Measurements from ENCODE around the gene ZNF17. TPM values are rescaled to one million over a fixed set of nuclear protein-coding genes. Genes with fewer than 3 reads are reported as not detected.

The ZNF17 gene
- total RNA-seq, 1 experiment from 2014 or later: 5.1 TPM

GRCh38 chr19:57452307-57452706, 41.3 kb downstream of the ZNF17 start:
- H3K4me3 ChIP-seq (replicated peaks in 1 of 2; ENCODE audit: low read depth in 1 of 2, low read length in 2 of 2): no peak overlapping the region
- BruUV-seq (replicated peaks): no TSS peak
- no peak overlapping the region for H3K4me2 ChIP-seq (ENCODE audit: low read length)
- DNase-seq (ENCODE audit: low read depth, low spot score) (no peak), ATAC-seq (no peak)
- no peak overlapping the region for H3K9ac ChIP-seq (ENCODE audit: low read length)
- H2AFZ ChIP-seq (ENCODE audit: low read depth, low read length, poor library complexity, severe bottlenecking): no peak overlapping the region
- peaks cover 0 to 6% of the 10 kb centered on the region in 2 experiments; a peak in 2 of 4 replicates for H3K9me3 ChIP-seq (ENCODE audit: control insufficient read depth in 1 of 2, insufficient read depth in 1 of 2, low read depth in 1 of 2, low read length in 2 of 2)
- intact Hi-C loops (cut with micrococcal nuclease): no loop called here
- H3K4me1 ChIP-seq (ENCODE audit: control insufficient read depth in 1 of 2, insufficient read depth in 2 of 2, low read length in 2 of 2): no peaks in the 10 kb centered on the region
- POLR2A ChIA-PET: no interaction called here
- TF ChIP-seq SIN3A (IDR thresholded peaks at IDR 0.05; ENCODE audit: low read depth) (no peak), EZH2phosphoT487 (IDR thresholded peaks at IDR 0.05; ENCODE audit: borderline replicate concordance) (no peak), FOSL1 (IDR thresholded peaks at IDR 0.05; ENCODE audit: low read depth) (no peak), TCF7L2 (IDR thresholded peaks at IDR 0.05; ENCODE audit: borderline replicate concordance, extremely low read depth, insufficient read depth, insufficient read length) (no peak), YY1 (IDR thresholded peaks at IDR 0.05; ENCODE audit: extremely low read depth, insufficient replicate concordance, low read depth, low read length) (no peak)
- H3K27ac ChIP-seq (ENCODE audit: low read depth, low read length): no peak overlapping the region
- no peaks in the 10 kb centered on the region for H3K9me2 ChIP-seq (ENCODE audit: insufficient read depth)
- H3K36me3 ChIP-seq (ENCODE audit: control insufficient read depth in 1 of 2, insufficient read depth in 2 of 2, low read length in 2 of 2): no peaks in the 10 kb centered on the region
- CTCF ChIA-PET: no interaction called here
- no peaks in the 10 kb centered on the region for H4K20me1 ChIP-seq (ENCODE audit: insufficient read depth)
- H3K27me3 ChIP-seq (ENCODE audit: insufficient read depth, low read length): no peaks in the 10 kb centered on the region
- RAD21 ChIA-PET (ENCODE audit: low non-redundant PET in 1 of 2, low total read pairs in 2 of 2, uncharacterized antibody in 2 of 2, unreplicated experiment in 2 of 2): no interaction called here
- H3K79me2 ChIP-seq (ENCODE audit: insufficient read depth, low read length): no peaks in the 10 kb centered on the region

GRCh38 chr19:57465680-57466381, 54.9 kb downstream of the ZNF17 start:
- Histone ChIP-seq H3K27ac (ENCODE audit: low read depth, low read length) (no peak overlapping the region), H3K4me1 (ENCODE audit: control insufficient read depth in 1 of 2, insufficient read depth in 2 of 2, low read length in 2 of 2) (no peaks in the 10 kb centered on the region), H3K9me3 (ENCODE audit: control insufficient read depth in 1 of 2, insufficient read depth in 1 of 2, low read depth in 1 of 2, low read length in 2 of 2) (peaks cover 0 to 23% of the 10 kb centered on the region in 2 experiments; a peak in 3 of 4 replicates), H4K20me1 (ENCODE audit: insufficient read depth) (no peaks in the 10 kb centered on the region), H3K4me2 (ENCODE audit: low read length) (no peak overlapping the region), H3K79me2 (ENCODE audit: insufficient read depth, low read length) (no peaks in the 10 kb centered on the region), H3K27me3 (ENCODE audit: insufficient read depth, low read length) (no peaks in the 10 kb centered on the region), H3K36me3 (ENCODE audit: control insufficient read depth in 1 of 2, insufficient read depth in 2 of 2, low read length in 2 of 2) (no peaks in the 10 kb centered on the region), H3K9me2 (ENCODE audit: insufficient read depth) (no peaks in the 10 kb centered on the region), H3K4me3 (replicated peaks in 1 of 2; ENCODE audit: low read depth in 1 of 2, low read length in 2 of 2) (no peak overlapping the region), H2AFZ (ENCODE audit: low read depth, low read length, poor library complexity, severe bottlenecking) (no peak overlapping the region), H3K9ac (ENCODE audit: low read length) (no peak overlapping the region)
- intact Hi-C loops (cut with micrococcal nuclease): loop anchor here (5.0 kb wide), 1 partner anchor 436 kb away; no protein-coding TSS in a partner anchor
- ChIA-PET RAD21 (ENCODE audit: low non-redundant PET in 1 of 2, low total read pairs in 2 of 2, uncharacterized antibody in 2 of 2, unreplicated experiment in 2 of 2) (interaction anchor here in 1 of 2 experiments (0.5 kb wide), 1 partner anchor 767 kb away, joined by 4 read pairs; no protein-coding TSS in a partner anchor), POLR2A (no interaction called here), CTCF (no interaction called here)
- no TSS peak for BruUV-seq (replicated peaks)
- TF ChIP-seq EGR1 (IDR thresholded peaks at IDR 0.05; ENCODE audit: low read depth): no peak
- TF ChIP-seq ZNF274 (IDR thresholded peaks at IDR 0.05; ENCODE audit: low read depth, low read length): no peak
- TF ChIP-seq POLR2A (IDR thresholded peaks at IDR 0.05; ENCODE audit: borderline replicate concordance, extremely low read depth, insufficient read depth, insufficient read length): no peak
- no peak for TF ChIP-seq JUND (IDR thresholded peaks at IDR 0.05)
- TF ChIP-seq CTCF (IDR thresholded peaks at IDR 0.05 in 2 of 3, conservative IDR thresholded peaks at IDR 0.05 in 1 of 3; ENCODE audit: borderline replicate concordance in 1 of 3, insufficient read depth in 1 of 3, low read depth in 2 of 3, low read length in 2 of 3): peak; percentile 27 to 71 (median 65); a peak in 5 of 6 replicates
- TF ChIP-seq TCF7L2 (IDR thresholded peaks at IDR 0.05; ENCODE audit: borderline replicate concordance, extremely low read depth, insufficient read depth, insufficient read length): no peak
- TF ChIP-seq SP1 (IDR thresholded peaks at IDR 0.05; ENCODE audit: low read depth): no peak
- TF ChIP-seq RAD21 (IDR thresholded peaks at IDR 0.05; ENCODE audit: low read depth): peak; percentile 75
- no peak for TF ChIP-seq CBX3 (IDR thresholded peaks at IDR 0.05; ENCODE audit: low read depth)
- ATAC-seq (peak; percentile 92), DNase-seq (ENCODE audit: low read depth, low spot score) (peak; percentile 59)

Data from HCT116 (cell line).